Activated CD4-positive, alpha-beta memory T cell treated with anti-CD3 and anti-CD28 coated beads, Interleukin-2, amount 10 ng/mL, durations not matched to agents 7 days and 5 days (primary cell): Measurements from ENCODE around the gene TSFM. TPM values are rescaled to one million over a fixed set of nuclear protein-coding genes. Genes with fewer than 3 reads are reported as not detected.

Source experiments
- CTCF ChIA-PET: fragments of 350-600 bp; sonication (Branson Sonifier 250); formaldehyde crosslinking; loops from one replicate; lab custom pipeline; 2021; ENCODE audit warnings: antibody characterized with exemption, inconsistent platforms; lab: Charles Lee
- POLR2A ChIA-PET: fragments of 350-600 bp; sonication (Branson Sonifier 250); formaldehyde crosslinking; loops from one replicate; lab custom pipeline; 2021; ENCODE audit warnings: antibody characterized with exemption; lab: Charles Lee
- DNase-seq: peaks from one replicate; pipeline ENCODE4 v3.0.0-alpha.2; 2020
- H3K27ac Mint-ChIP-seq: one replicate; pipeline ENCODE4 v1.8.0; 2021; ENCODE audit warnings: mild to moderate bottlenecking, mixed read lengths
- H3K27me3 Mint-ChIP-seq: one replicate; pipeline ENCODE4 v1.8.0; 2021; ENCODE audit warnings: mixed read lengths
- H3K36me3 Mint-ChIP-seq: one replicate; pipeline ENCODE4 v1.8.0; 2021; ENCODE audit warnings: low read depth, mixed read lengths
- H3K4me1 Mint-ChIP-seq: one replicate; pipeline ENCODE4 v1.8.0; 2021; ENCODE audit warnings: mixed read lengths
- H3K4me3 Mint-ChIP-seq: one replicate; pipeline ENCODE4 v1.8.0; 2021; ENCODE audit warnings: mild to moderate bottlenecking, mixed read lengths
- H3K9me3 Mint-ChIP-seq: one replicate; pipeline ENCODE4 v1.8.0; 2021; ENCODE audit warnings: mixed read lengths
- total RNA-seq, 2 experiments: library from RNA; stranded (reverse); gene quantifications; one replicate each; pipeline ENCODE4 v1.2.3, GENCODE V29; 2021

TSFM gene
- total RNA-seq, 2 experiments from 2014 or later, result 28.9 to 31.5 TPM

- CTCF ChIA-PET, result interaction anchor here (0.8 kb wide), 1 partner anchor 30 kb away, joined by 3 read pairs; no protein-coding TSS in a partner anchor
- H3K9me3 Mint-ChIP-seq, result no peaks in the 10 kb centered on the region
- no peak for DNase-seq
- H3K4me1 Mint-ChIP-seq, result peaks cover 56% of the 10 kb centered on the region
- peak overlapping the region; percentile 95 for H3K4me3 Mint-ChIP-seq
- POLR2A ChIA-PET, result interaction anchor here (0.9 to 1.6 kb wide), 8 partner anchors 9 to 1063 kb away, joined by 3 to 10 read pairs (median 3); partner anchors contain the start of genes EEF1AKMT3, METTL1 and PTGES3
- H3K27me3 Mint-ChIP-seq, result peaks cover 3% of the 10 kb centered on the region
- H3K27ac Mint-ChIP-seq, result peak overlapping the region; percentile 74
- peaks cover 42% of the 10 kb centered on the region for H3K36me3 Mint-ChIP-seq
These were observed 31.2 kb upstream of the TSFM start for GRCh38 chr12:57751432-57751787.

DNA sequence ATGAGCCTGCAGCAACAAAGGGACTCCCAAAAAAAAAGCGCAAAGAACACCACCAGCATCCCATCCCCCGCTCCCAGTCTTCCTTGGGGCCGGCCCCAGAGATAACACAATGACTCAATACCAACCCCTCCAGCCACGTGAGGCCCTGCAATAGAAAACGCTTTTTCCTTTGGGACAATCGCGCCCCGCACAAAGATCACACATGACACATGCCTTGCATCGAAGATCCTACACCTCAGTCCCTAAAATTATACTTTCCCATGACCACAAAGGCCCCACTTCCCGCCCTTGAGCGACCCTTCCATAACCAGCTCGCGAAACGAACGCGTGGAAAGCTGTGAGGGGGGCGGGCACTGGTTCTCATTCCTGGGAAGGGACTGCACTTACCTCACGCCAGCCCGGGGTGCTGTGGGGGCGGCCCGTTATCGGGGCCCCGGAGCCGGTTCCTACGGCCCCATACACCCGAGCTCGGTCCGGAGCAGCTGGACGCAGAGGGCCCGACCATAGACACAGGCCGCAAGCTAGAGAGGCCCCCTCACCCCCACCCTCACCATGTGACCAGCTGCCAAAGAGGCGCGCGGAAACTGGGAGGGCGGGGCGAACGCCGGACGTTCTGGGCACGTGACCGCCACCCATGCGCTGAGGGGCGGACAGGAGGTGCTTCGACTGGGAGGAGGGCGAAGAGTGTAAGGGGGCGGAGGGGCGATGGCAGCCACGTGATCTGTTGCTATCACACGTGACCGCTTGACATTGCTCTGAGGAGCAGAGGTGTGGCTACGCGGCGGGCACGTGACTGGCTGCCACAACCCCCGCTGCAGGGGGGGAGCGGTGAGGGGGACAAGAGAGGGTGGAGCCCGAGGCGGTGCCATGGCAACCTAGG lies 30.6 kb upstream of the TSFM start, which contains the start of gene CDK4:
TSS of gene CDK4 (minus strand) at position 523 of the 880 bp plus-strand sequence. CDS start 593 bp downstream, outside the sequence.
- peak; percentile 99 for DNase-seq
- H3K4me3 Mint-ChIP-seq, result peak within 1 kb of the TSS; percentile 95
- H3K27ac Mint-ChIP-seq, result peak within 1 kb of the TSS; percentile 74
- peaks cover 3% of the 10 kb centered on the region for H3K27me3 Mint-ChIP-seq
- peaks cover 58% of the 10 kb centered on the region for H3K4me1 Mint-ChIP-seq
- no peaks in the 10 kb centered on the region for H3K9me3 Mint-ChIP-seq
- ChIA-PET CTCF (interaction anchor here (0.8 kb wide), 2 partner anchors 11 to 30 kb away, joined by 3 read pairs; no protein-coding TSS in a partner anchor), POLR2A (interaction anchor here (0.9 to 1.3 kb wide), 9 partner anchors 10 to 1064 kb away, joined by 3 to 10 read pairs (median 3); partner anchors contain the start of genes EEF1AKMT3, METTL1, PTGES3 and SHMT2)
- H3K36me3 Mint-ChIP-seq, result peaks cover 40% of the 10 kb centered on the region

GRCh38 chr12:57752668-57753000 lies 30.0 kb upstream of the TSFM start:
- Mint-ChIP-seq H3K4me1 (peaks cover 57% of the 10 kb centered on the region), H3K27ac (peak overlapping the region; percentile 74), H3K9me3 (no peaks in the 10 kb centered on the region), H3K4me3 (peak overlapping the region; percentile 95), H3K27me3 (peaks cover 3% of the 10 kb centered on the region), H3K36me3 (peaks cover 37% of the 10 kb centered on the region)
- POLR2A ChIA-PET, result interaction anchor here (0.9 to 1.3 kb wide), 8 partner anchors 11 to 1064 kb away, joined by 3 to 10 read pairs (median 3); partner anchors contain the start of genes EEF1AKMT3, METTL1, PTGES3 and SHMT2
- no peak for DNase-seq
- CTCF ChIA-PET, result no interaction called here

- Mint-ChIP-seq H3K4me1 (peaks cover 61% of the 10 kb centered on the region), H3K36me3 (peaks cover 35% of the 10 kb centered on the region), H3K27me3 (peaks cover 3% of the 10 kb centered on the region), H3K4me3 (peak overlapping the region; percentile 93), H3K9me3 (no peaks in the 10 kb centered on the region), H3K27ac (peak overlapping the region; percentile 81)
- CTCF ChIA-PET, result no interaction called here
- POLR2A ChIA-PET, result interaction anchor here (1.0 to 1.4 kb wide), 3 partner anchors 9 to 18 kb away, joined by 3 to 5 read pairs (median 3); partner anchors contain the start of genes EEF1AKMT3, METTL1 and TSPAN31
- no peak for DNase-seq
These were observed 28.7 kb upstream of the TSFM start for GRCh38 chr12:57753756-57754337.

- Mint-ChIP-seq H3K27me3 (peaks cover 3% of the 10 kb centered on the region), H3K4me1 (peaks cover 63% of the 10 kb centered on the region)
- POLR2A ChIA-PET, result interaction anchor here (1.0 to 2.4 kb wide), 5 partner anchors 10 to 17 kb away, joined by 3 to 11 read pairs (median 3); partner anchors contain the start of genes EEF1AKMT3, METTL1 and TSPAN31
These were observed 28.0 kb upstream of the TSFM start, which contains the start of gene MARCHF9 for GRCh38 chr12:57754411-57755193. Gene MARCHF9 (plus strand): TSS chr12:57755103. CDS start chr12:57755529, 426 bp downstream.

DNA sequence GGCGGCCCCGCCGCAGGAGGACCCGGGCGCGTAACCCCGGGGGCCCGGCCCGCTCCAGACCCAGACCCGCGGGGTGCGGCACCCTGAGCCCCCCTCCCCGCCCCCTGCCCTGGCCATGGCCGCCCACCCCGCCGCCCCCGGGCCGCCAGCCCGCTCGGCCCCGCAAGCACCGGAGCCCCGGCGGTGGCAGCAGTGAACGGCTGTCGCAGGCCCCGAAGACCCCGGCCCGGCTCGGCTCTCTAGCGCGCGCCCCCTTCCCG lies 27.5 kb upstream of the TSFM start:
- DNase-seq, result no peak
- POLR2A ChIA-PET, result interaction anchor here (1.0 to 2.4 kb wide), 2 partner anchors 9 to 10 kb away, joined by 3 to 11 read pairs; partner anchors contain the start of gene TSPAN31
- H3K9me3 Mint-ChIP-seq, result no peaks in the 10 kb centered on the region
- H3K27me3 Mint-ChIP-seq, result peaks cover 3% of the 10 kb centered on the region
- no peak overlapping the region for H3K27ac Mint-ChIP-seq
- CTCF ChIA-PET, result interaction anchor here (0.6 kb wide), 2 partner anchors 11 to 23 kb away, joined by 3 read pairs; no protein-coding TSS in a partner anchor
- H3K4me1 Mint-ChIP-seq, result peaks cover 63% of the 10 kb centered on the region
- peak overlapping the region; percentile 28 for H3K4me3 Mint-ChIP-seq
- peaks cover 33% of the 10 kb centered on the region for H3K36me3 Mint-ChIP-seq

More at GRCh38 chr12:57754411-57755193, 28.0 kb upstream of the TSFM start, which contains the start of gene MARCHF9:
- CTCF ChIA-PET, result interaction anchor here (0.6 kb wide), 2 partner anchors 11 to 23 kb away, joined by 3 read pairs; no protein-coding TSS in a partner anchor
- peak; percentile 88 for DNase-seq
- peak within 1 kb of the TSS; percentile 93 for H3K4me3 Mint-ChIP-seq
- H3K27ac Mint-ChIP-seq, result peak within 1 kb of the TSS; percentile 81
- H3K36me3 Mint-ChIP-seq, result peaks cover 34% of the 10 kb centered on the region
- H3K9me3 Mint-ChIP-seq, result no peaks in the 10 kb centered on the region

- CTCF ChIA-PET, result interaction anchor here (0.6 to 2.4 kb wide), 18 partner anchors 9 to 209 kb away, joined by 3 to 39 read pairs (median 12); partner anchors contain the start of genes CYP27B1, EEF1AKMT3, METTL1 and TSFM
- Mint-ChIP-seq H3K9me3 (no peaks in the 10 kb centered on the region), H3K4me3 (peak overlapping the region; percentile 78), H3K36me3 (peaks cover 28% of the 10 kb centered on the region), H3K27ac (peak overlapping the region; percentile 8), H3K4me1 (peaks cover 58% of the 10 kb centered on the region), H3K27me3 (peaks cover 3% of the 10 kb centered on the region)
- POLR2A ChIA-PET, result interaction anchor here (1.0 to 2.4 kb wide), 8 partner anchors 9 to 185 kb away, joined by 3 to 13 read pairs (median 5); partner anchors contain the start of genes ATP23, TSFM and TSPAN31
- DNase-seq, result peak; percentile 40
These were observed 26.9 kb upstream of the TSFM start for GRCh38 chr12:57755454-57756372.

DNA sequence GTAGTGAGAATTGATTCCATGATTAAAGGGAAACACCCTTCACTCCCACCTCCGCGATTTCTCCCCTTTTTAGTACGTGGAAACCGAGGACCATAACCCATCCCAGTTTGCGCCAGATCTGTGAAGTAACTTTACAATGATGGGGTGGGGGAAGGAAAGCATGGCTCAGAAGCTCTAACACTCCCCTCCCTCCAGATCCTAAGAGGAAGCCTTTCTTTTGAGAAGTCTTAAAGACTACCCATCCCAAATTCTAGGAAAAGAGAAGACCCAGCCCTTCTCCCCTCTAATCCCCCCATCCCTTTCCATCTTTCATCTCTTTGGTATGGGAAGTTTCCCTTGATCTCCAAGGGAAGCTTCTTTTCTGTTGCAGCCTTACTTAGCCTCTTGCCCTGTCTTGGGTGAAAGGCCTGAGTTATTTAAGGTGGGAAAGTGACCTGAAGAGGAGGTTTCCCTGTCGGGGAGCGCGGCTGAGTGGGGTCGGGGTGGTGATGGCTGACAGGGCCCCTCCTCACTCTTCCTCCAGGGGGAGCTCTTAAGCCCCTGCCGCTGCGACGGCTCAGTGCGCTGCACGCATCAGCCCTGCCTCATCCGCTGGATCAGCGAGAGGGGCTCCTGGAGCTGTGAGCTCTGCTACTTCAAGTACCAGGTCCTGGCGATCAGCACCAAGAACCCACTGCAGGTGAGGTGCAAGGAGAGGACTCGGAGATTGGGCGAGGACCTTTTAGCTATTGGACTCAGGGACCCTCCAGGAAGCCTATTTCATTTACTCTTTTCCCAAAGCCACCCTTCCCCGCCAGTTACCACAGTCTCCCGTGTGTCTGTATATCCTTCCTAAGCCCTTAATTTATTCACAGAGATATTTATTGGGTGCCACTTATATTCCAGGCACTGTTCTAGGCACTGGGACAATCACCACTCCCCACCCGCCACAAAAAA lies 25.9 kb upstream of the TSFM start:
- ChIA-PET POLR2A (interaction anchor here (0.6 to 2.4 kb wide), 10 partner anchors 8 to 184 kb away, joined by 3 to 13 read pairs (median 4); partner anchors contain the start of genes ATP23, PIP4K2C, TSFM and TSPAN31), CTCF (interaction anchor here (0.5 to 2.4 kb wide), 25 partner anchors 8 to 329 kb away, joined by 3 to 39 read pairs (median 6); partner anchors contain the start of genes CTDSP2, CYP27B1, EEF1AKMT3 and METTL1)
- peak overlapping the region; percentile 8 for H3K27ac Mint-ChIP-seq
- H3K4me3 Mint-ChIP-seq, result peak overlapping the region; percentile 78
- H3K9me3 Mint-ChIP-seq, result no peaks in the 10 kb centered on the region
- peaks cover 49% of the 10 kb centered on the region for H3K4me1 Mint-ChIP-seq
- peaks cover 21% of the 10 kb centered on the region for H3K36me3 Mint-ChIP-seq
- peaks cover 3% of the 10 kb centered on the region for H3K27me3 Mint-ChIP-seq
- peak; percentile 74 for DNase-seq

GRCh38 chr12:57757771-57758170 lies 24.8 kb upstream of the TSFM start:
- POLR2A ChIA-PET, result no interaction called here
- Mint-ChIP-seq H3K27ac (no peak overlapping the region), H3K4me1 (peaks cover 40% of the 10 kb centered on the region), H3K36me3 (peaks cover 17% of the 10 kb centered on the region), H3K4me3 (no peak overlapping the region), H3K9me3 (no peaks in the 10 kb centered on the region), H3K27me3 (peaks cover 3% of the 10 kb centered on the region)
- CTCF ChIA-PET, result interaction anchor here (2.4 kb wide), 1 partner anchor 145 kb away, joined by 14 read pairs; no protein-coding TSS in a partner anchor
- no peak for DNase-seq
